NCI-H524 treated with DMSO at 0.1 percent for 48 hours (cell line): Measurements from ENCODE around the gene ADGRF5.
"Not testable (repeated sequence)": the region's sequence is repeated elsewhere in the genome, so short reads cannot be mapped to it uniquely, and the experiment has no call there.

Source experiments
- DNase-seq: peaks from one replicate; lab custom pipeline; 2025; lab: John Stamatoyannopoulos, UW

The ADGRF5 gene

DNA sequence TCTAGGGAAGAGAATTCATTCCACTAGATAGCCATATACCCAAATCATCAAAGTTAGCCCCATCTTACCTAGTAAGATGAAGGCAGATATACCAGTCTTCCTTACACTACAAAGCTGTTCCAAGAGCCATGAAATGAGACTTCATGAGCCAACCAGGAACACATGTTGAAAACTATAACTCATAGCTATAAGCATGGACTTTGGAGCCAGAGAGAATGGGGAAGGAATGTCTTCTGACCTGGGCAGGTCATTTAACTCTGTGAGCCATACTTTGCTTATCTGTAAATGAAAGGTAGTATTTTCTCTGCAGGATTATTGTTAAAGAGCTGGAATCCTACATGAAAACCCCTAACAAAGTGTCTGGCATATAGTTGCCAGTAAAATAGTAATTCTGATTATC is 27.3 kb downstream of the ADGRF5 start:
- no peak for DNase-seq

DNA sequence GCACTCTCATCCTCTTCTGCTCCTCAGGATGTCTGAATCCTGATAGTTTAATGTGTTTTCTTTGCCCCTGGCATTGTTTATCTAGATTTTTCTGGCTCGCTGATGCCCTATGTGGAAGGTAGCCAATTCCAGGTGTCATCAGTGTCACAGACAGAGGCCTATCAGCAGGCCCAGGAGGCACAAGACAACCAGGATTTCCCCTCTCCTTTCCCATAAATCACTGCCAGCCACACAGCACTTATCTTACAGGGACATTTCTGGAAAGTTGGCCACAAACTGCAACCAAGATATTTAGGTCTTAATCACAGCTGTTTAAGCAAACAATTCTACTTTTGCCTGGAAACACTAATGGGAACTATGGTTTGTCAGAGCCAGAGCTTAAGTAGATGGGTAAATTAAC is 28.1 kb downstream of the ADGRF5 start:
- no peak for DNase-seq

DNA sequence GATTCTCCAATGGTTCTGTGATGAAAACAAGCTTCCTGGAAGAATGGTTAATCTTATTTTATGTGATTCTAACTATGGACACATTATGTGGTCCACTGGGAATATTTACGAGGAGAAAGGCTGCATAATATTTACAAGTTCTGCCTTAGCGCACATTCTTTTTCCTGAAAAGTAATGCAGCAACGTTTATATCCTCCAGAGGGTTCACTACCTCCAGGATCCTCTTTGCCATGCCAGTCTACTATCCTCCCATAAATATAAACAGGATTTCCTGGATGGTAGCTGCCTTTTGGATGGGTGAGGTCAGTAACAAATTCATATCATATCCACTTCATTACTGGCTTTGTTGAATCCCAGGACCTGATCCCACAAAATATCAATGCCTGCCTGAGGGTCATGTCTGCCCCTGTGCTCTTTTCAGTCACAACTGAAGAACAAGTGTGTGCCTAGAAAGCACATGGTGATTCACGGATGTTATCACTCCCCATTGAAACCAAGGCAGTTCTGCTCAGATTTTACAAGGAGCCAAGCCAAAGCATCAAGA is 30.4 kb downstream of the ADGRF5 start:
- DNase-seq: no peak

DNA sequence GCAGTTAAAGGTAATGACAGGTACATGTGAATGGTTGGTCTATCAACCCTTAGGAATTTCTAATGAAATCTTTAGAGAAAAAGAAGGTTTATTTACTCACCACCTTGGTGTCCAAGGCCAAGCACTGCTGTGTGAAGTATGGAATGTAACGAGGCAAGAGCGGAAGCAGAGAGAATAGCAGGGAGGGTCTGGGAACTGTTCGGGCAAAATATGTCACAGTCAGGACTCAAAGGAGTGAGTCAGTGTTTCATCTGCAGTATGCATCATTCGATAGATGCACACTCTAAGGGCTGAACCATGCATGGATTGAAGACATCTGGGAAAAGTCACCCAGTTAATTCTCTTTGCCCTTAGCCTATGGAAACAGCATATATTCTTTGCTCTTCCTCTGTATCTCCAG is 33.2 kb downstream of the ADGRF5 start:
- DNase-seq: no peak

DNA sequence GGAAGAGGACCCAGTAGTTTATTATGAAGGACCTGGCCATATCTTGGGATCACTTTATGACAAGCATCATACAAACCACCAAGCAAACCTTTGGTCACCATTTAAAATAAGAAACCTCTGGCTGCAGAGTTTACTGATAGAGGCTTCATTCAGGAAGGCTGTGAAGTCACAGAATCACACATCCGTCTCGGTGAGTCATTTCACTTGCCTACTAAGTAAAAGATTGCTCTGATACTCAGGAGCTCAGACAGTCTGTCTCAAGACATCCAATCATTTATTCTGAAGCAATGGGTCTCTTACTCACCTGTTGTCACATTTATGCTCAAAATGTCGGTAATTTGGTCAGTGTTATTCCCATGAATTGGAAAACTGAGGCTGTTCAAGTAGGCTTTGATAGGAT is 33.7 kb downstream of the ADGRF5 start:
- DNase-seq: no peak

DNA sequence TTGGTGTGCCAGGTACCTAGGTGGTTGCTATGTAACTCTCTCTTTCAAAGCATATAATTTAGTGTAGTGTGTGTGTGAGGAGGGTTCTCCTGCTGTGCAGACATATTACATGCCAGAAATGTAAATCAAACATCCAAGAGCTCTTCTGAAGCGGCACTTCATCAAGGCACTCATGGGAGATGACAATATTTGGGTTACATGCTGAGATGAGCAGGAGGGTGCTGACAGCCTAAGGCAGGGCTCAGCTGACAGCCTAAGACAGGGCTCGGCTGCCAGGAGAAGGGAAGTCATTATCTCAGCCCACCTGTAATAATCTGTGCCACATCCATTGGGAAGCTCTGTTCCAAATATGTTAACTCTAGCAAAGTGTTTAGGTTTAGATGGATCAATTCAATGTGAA is 39.1 kb downstream of the ADGRF5 start:
- DNase-seq: no peak

DNA sequence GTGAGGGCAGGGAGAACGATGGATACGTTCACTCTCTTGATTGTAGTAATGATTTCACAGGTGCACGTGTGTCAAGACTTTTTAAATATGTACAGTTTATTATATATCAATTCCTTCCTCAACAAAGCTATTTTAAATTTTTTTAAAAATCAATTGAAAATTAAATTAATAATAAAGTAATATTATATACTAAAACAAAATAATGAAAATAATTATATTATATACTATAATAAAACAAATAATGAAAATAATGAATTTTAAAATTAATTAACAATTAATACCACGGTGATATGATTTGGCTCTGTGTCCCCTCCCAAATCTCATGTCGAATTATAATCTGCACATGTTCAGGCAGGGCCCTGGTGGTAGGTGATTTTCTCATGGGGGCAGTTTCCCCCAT is 42.7 kb downstream of the ADGRF5 start:
- DNase-seq: no peak

DNA sequence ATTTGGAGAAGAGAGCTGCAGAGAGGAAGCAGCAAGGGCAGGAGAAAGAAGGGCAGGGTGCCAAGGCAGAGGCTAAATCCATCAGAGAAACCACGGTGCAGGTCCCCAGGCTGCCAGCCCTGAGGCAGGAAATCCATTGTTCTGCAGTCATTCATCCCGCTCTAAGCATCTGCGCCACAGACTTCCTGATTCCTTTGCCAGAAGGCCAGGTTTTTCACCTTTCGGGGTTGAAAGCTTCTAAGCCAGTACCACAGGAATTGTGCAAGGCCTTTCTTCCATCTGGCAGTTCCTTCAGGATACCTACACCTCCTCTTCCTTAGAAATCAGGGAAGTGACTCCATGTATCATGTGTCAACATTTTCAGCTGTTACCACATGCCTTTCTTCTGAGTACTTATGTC is 45.6 kb downstream of the ADGRF5 start:
- DNase-seq: no peak

DNA sequence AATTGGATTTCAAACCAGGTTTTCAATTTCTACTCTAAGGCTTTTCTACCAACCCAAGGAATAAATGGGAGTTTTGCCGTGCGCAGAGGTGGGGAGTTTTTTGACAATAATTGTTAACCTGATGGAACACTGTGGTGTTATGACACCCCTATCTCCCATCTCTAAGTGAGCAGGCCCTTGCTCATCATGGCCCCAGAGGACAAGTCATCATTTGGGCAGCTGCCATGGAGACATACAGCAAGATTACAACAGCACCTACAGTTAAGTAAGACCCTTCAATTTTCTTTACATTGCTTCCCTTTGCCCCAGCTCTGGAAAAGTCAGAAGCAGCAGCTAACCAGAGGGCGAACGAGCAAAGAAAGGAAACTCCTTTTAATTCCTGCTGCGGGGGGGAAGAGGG is 54.3 kb downstream of the ADGRF5 start:
- DNase-seq: no peak

DNA sequence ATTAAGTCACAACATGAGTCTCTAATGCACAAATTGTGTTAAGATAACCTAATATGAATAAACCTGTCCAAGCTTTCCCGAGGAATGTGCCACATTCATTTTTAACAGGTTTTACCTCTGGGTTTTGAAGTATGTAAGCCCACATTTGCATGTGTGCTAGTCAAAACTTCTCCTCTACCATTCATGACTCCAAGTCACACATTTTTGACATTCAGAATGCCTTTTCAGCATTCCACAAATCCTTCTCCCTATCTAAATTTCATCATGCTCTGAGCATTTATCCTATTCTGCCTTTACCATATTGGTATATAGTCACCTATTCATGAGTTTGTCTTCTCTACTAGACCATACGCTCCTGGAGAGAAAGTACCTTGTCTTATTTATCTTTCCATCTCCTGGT is 56.5 kb downstream of the ADGRF5 start:
- DNase-seq: no peak

DNA sequence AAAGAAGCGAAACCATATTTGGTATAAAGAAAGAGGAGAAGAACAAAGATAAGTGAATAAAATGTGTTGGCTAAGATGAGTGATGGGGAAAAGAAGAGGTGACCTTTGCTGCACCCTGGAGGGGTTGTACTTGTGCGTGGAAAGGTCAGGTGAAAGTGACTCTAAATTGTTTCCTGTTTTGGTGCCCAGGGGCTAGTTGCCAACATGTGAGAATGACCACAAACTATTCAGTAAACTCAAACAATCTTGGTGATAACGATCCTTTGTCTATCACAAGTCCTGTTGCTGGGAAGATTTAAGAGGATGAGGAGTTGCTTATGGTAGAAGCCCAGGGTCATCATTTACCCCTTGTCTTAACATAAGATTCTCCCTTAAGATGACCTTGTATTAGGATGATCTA is 57.9 kb downstream of the ADGRF5 start:
- no peak for DNase-seq

DNA sequence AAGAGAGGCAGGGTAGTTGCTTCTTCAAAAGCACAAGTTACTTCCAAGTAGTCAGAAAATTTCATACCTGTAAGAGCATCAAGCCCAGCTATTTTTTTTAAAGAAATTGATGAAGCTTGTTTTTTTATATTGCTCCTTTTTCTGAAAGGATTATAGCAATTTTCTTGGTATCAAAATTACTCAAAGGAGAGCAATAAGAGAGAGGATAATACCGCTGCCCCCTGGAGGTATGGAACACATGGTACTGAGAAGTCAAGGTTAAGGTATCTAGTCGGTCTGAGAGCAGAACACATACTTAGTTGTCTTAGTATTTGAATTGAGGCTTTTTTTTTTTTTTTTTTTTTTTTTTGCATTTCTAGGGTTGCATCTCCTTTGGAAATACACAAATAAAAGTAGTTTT is 59.4 kb downstream of the ADGRF5 start:
- no peak for DNase-seq

DNA sequence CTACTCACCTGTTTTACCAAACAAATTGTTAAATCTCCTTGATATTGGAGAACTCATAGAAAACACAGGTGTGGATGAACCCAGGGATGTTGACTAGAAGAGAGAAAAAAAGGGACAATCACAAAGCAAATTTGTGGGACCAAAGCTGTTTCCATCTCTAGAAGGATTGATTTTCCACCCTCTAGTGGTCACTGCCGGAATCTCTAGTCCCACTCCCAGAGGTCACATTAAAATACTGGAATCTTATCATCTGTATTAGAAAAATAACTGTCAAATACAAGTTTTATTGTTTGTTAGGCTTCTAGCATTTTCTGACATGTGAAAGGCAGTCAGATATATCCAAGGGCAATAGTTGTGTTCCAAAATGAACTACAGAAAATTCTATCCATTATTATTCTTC is 65.8 kb downstream of the ADGRF5 start:
- DNase-seq: not testable (repeated sequence)

DNA sequence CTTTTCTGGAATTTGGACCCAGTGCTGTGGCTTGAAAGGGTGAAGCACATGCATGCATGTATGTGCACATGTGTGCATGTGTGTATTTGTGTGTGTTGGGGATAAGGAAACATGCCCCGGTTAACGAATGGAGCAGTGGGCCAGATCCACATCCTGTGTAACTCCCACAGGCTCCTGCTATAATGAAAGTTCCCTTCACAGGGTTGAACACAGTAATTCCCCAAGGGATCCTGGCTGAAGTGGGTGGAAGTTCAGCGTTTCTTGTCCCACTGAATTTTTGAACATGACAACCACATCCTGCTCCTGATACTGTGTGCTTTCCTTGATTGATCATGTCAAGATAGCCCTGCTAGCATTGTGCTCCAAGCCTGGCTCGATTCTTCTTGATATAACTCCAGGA is 70.2 kb downstream of the ADGRF5 start:
- DNase-seq: not testable (repeated sequence)

DNA sequence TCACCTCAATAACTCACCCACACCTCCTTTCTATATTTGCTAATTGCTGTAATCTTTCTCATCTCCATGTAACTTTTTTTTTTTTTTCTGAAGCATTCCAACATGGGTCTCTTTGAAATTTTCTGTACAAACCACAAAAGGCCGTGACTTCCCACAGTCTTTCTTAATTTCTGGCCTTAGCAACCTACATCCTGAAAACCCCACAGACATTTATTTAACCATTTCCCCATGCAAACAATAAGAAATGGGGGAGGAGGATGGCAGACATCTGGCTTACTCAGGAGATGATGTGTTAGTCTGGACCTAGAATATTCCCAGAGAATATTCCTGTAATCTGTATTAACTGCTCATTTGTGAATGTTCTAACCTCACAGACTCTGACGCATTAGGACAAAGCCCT is 70.9 kb downstream of the ADGRF5 start:
- DNase-seq: no peak

DNA sequence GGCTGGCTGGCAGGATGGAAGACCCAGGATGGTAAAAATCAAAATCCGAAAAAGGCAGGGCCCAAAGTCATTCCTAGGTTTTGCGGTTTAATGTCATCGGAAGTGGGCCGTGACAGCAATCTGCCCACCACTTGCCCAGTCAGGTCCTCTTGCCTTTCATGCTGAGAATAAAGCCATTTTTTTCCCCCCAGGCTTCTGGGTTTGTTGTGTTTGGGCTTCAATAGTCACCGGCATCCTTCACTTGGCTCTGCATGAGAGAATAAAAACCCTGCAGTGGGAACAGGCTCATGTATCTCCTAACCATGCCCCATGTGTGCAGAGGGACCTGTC is 72.4 kb downstream of the ADGRF5 start:
- DNase-seq: no peak

DNA sequence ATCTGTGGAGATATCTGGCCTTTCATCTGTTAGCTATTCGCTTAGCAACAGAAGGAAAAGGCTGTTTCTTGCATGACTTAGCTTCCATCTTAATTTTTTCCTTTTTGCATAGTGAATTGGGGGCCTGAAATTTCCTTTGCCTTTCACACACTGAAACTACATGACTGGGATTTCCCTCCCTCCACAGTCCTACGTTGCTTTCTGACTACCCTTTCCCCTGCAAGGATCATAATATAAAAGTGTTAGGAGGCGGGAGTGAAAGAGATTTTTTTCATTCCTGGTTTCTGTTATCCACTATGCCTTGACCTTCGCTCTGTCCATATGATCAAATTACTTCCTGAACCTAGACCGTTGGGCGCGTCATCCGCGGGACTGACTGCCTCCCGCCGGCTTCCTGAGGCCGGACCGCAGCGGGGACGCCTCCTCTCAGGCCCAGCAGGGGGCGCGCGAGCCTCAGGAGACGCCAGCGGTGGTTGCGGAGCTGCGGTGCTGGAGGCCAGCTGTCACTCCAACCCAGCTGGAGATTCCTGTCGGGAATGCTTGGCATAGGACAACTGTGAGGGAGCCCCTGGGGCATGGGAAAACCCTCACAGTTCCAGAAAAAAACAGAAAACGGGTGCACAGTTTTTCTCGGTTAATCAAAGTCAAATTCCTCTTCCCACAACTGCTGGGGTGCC is 72.9 kb downstream of the ADGRF5 start:
- no peak for DNase-seq

DNA sequence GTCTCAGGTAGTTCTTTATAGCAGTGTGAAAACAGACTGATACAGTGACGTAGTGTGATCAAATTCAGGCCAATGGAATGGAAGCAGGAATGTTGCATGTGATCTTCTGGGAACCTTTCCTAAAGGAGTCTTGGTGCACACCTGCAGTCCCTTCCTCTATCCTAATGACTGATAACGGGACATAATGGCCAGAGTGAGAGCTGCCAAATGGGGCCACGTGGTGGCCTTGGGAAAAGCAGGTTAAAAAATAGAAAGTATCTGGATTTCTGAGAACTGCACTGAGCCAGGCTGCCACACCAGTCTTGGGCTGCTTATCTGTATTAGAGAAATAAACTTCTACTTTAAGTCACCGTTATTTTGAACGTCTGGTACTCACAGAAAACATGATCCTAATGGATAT is 76.6 kb downstream of the ADGRF5 start:
- DNase-seq: no peak

DNA sequence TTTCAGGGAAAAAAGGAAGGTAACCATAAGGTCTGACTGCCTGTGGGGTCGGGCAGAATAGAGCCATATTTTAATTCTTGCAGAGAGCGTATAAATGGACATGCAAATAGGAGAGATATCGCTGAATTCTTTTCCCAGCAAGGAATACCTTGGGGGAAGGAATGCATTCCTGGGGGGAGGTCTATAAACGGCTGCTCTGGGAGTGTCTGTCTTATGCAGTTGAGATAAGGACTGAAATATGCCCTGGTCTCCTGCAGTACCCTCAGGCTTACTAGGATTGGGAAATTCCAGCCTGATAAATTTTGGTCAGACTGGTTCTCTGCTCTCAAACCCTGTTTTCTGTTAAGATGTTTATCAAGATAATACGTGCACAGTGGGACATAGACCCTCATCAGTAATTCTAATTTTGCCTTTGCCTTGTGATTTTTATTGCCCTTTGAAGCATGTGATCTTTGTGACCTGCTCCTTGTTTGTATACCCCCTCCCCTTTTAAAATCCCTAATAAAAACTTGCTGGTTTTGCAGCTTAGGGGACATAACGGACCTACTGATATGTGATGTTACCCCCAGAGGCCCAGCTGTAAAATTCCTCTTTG is 79.4 kb downstream of the ADGRF5 start:
- not testable (repeated sequence) for DNase-seq

DNA sequence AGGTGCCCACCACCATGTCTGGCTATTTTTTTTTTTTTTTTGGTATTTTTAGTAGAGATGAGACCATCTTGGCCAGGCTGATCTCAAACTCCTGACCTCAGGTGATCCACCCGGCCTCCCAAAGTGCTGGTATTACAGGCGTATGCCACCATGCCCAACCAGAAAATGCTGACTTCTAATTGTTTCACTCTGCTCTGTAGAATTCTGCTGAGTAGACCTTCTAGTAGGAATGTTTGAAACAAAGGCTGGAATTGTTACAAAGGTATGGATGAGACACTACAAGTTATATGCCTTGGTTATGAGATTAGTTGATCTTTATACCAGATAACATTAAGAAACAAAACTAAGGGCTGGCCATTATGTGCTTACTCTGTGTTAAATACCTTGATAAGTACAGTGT is 83.7 kb downstream of the ADGRF5 start:
- no peak for DNase-seq

DNA sequence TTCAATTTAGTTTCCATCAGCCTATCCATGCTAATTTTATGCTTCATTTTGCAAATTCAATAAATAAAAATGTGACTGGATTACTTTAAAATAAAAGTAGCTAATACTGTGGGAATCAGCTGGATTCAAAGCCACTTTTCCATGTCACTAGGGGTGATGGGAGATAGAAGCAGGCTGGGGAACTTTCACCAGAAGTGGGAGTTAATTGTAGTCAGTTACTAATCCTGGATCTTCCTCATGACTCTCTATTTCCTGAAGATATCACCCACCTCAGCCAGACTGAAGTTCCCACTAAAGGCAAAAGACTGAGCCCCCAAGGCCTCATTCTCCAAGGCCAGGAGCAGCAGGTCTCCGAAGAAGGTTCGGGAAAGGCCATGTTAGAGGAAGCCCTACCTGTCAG is 86.7 kb downstream of the ADGRF5 start:
- not testable (repeated sequence) for DNase-seq

DNA sequence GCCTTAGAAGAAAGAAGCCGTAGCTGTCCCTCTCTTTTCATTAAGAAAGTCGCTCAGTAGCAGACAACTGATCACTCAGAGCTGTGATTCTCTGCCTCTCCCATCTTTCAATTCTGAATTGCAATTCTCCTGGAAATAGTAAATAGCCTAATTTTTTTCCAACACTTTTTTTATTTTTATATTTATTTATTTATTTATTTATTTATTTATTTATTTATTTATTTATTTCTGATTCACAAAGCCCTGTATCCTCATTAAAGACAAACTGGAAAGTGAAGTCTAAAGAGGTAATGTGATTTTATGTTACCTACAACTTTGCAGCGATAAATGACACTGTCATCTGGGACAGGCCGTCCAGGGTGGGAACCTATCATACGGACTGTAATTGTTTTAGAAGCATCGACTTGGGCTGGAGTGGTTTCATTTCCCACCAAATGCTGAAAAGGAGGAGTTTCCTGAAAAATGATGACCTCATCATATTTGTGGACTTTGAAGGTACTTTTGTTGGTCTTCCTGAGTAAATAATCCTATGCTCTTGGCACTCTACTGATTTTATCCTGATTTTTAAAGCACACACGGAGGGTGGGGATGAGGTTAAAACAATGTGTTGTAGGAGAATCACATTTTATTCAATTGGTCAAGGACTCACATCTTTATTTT is 87.4 kb downstream of the ADGRF5 start:
- not testable (repeated sequence) for DNase-seq

DNA sequence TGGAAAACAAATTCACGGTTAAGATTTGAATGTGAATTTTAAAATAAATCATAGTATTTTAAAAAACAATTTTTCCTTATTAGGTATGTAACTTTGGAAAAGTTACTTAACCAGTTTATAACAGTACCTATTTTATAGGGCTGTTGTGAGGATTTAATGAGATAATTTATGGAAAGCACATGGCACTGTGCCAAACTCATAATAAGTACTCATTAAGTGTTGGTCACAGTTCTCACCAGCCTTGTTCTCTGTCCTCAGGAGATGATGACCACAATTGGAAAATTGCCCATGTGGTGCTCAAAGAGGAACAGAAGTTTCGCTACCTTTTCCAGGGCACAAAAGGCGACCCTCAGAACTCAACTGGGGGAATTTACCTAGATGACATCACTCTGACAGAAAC is 88.9 kb downstream of the ADGRF5 start:
- no peak for DNase-seq

DNA sequence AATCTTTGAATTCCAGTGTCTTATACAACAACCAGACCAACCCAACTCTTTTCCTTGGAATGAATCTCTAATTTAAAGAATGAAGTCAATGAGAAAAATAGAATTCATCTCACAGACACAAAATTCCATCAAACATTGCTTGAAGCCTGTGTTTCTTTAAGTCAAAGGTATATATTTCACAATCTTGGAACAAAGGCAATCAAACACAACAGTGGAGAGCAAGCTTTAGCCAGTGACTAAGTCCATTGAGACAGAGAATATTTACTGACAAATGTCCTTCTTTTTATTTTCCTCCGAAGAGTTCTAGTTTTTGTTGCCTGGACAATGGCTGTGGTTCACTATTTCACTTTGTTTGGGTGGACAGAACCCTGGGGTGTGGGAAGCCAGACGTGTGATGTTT is 92.8 kb downstream of the ADGRF5 start:
- no peak for DNase-seq
